H9 (cell line): Measurements from ENCODE around the gene CTNNAL1. TPM values are rescaled to one million over a fixed set of nuclear protein-coding genes. Genes with fewer than 3 reads are reported as not detected.

Experiments
- DNase-seq: peaks from one replicate; pipeline ENCODE4 v3.0.0-alpha.2; 2017
- H2AFZ ChIP-seq: one replicate; pipeline ENCODE4 v1.6.1; 2013; ENCODE audit warnings: mild to moderate bottlenecking, low read length, control low read depth, moderate library complexity
- H2AK5ac ChIP-seq: 2 replicates; pipeline ENCODE4 v1.6.1; 2013; ENCODE audit warnings: low read length, control low read depth, mixed read lengths; ENCODE audit not compliant: insufficient read length
- H2BK120ac ChIP-seq: one replicate; pipeline ENCODE4 v1.6.1; 2013; ENCODE audit warnings: low read depth, mild to moderate bottlenecking, low read length, control low read depth, inconsistent platforms; ENCODE audit not compliant: poor library complexity, severe bottlenecking
- H2BK12ac ChIP-seq: 2 replicates; pipeline ENCODE4 v1.6.1; 2013; ENCODE audit warnings: low read length, control low read depth, mixed read lengths, low read depth; ENCODE audit not compliant: insufficient read length
- H2BK15ac ChIP-seq: 2 replicates; pipeline ENCODE4 v1.6.1; 2013; ENCODE audit warnings: low read depth, low read length, control low read depth
- H2BK20ac ChIP-seq: one replicate; pipeline ENCODE4 v1.6.1; 2013; ENCODE audit warnings: low read depth, mild to moderate bottlenecking, low read length, control low read depth, inconsistent platforms; ENCODE audit not compliant: poor library complexity, severe bottlenecking
- H2BK5ac ChIP-seq: 2 replicates; pipeline ENCODE4 v1.6.1; 2013; ENCODE audit warnings: low read length, control low read depth, mixed read lengths; ENCODE audit not compliant: insufficient read length
- H3K14ac ChIP-seq: 2 replicates; pipeline ENCODE4 v1.6.1; 2013; ENCODE audit warnings: low read length, control low read depth; ENCODE audit not compliant: insufficient read depth
- H3K18ac ChIP-seq: 2 replicates; pipeline ENCODE4 v1.6.1; 2013; ENCODE audit warnings: low read depth, mild to moderate bottlenecking, mixed read lengths, low read length, control low read depth; ENCODE audit not compliant: insufficient read length
- H3K23ac ChIP-seq: 2 replicates; pipeline ENCODE4 v1.6.1; 2013; ENCODE audit warnings: low read length, control low read depth, mixed read lengths, low read depth; ENCODE audit not compliant: insufficient read length
- H3K23me2 ChIP-seq: 2 replicates; pipeline ENCODE4 v1.6.1; 2013; ENCODE audit warnings: low read depth, mild to moderate bottlenecking, mixed read lengths, low read length, control low read depth; ENCODE audit not compliant: insufficient read length, poor library complexity, severe bottlenecking
- H3K27ac ChIP-seq: 2 replicates; pipeline ENCODE4 v1.5.1; 2013; ENCODE audit warnings: low read length, control low read depth, mixed read lengths, low read depth; ENCODE audit not compliant: insufficient read length
- H3K27me3 ChIP-seq: 2 replicates; pipeline ENCODE4 v1.6.1; 2013; ENCODE audit warnings: low read length, control low read depth, inconsistent platforms; ENCODE audit not compliant: insufficient read depth
- H3K4ac ChIP-seq: 2 replicates; pipeline ENCODE4 v1.6.1; 2013; ENCODE audit warnings: low read depth, mild to moderate bottlenecking, control low read depth, inconsistent platforms, low read length, moderate library complexity
- H3K4me1 ChIP-seq: 2 replicates; pipeline ENCODE4 v1.6.1; 2013; ENCODE audit warnings: low read length, control low read depth, inconsistent platforms; ENCODE audit not compliant: insufficient read depth
- H3K4me2 ChIP-seq: 2 replicates; pipeline ENCODE4 v1.6.1; 2013; ENCODE audit warnings: low read length, control low read depth, mixed read lengths; ENCODE audit not compliant: insufficient read length, insufficient read depth
- H3K56ac ChIP-seq: 2 replicates; pipeline ENCODE4 v1.6.1; 2013; ENCODE audit warnings: low read depth, mild to moderate bottlenecking, mixed read lengths, low read length, control low read depth; ENCODE audit not compliant: insufficient read length
- H3K79me1 ChIP-seq: 2 replicates; pipeline ENCODE4 v1.6.1; 2013; ENCODE audit warnings: low read depth, mild to moderate bottlenecking, moderate library complexity, low read length, control low read depth, inconsistent platforms; ENCODE audit not compliant: insufficient read depth, poor library complexity, severe bottlenecking
- H3K79me2 ChIP-seq: 2 replicates; pipeline ENCODE4 v1.6.1; 2013; ENCODE audit warnings: low read length, control low read depth, inconsistent platforms; ENCODE audit not compliant: insufficient read depth
- H3K9ac ChIP-seq: 2 replicates; pipeline ENCODE4 v1.6.1; 2013; ENCODE audit warnings: low read length, control low read depth, mixed read lengths; ENCODE audit not compliant: insufficient read length; ENCODE audit errors: extremely low read depth
- H3K9me3 ChIP-seq: one replicate; pipeline ENCODE4 v1.6.1; 2013; ENCODE audit warnings: low read depth, low read length, inconsistent platforms; ENCODE audit not compliant: control insufficient read depth
- H3T11ph ChIP-seq: one replicate; pipeline ENCODE4 v1.6.1; 2013; ENCODE audit warnings: mild to moderate bottlenecking, low read length, control low read depth, inconsistent platforms
- H4K20me1 ChIP-seq: one replicate; pipeline ENCODE4 v1.6.1; 2013; ENCODE audit not compliant: control insufficient read depth, insufficient read length, insufficient read depth
- H4K5ac ChIP-seq: 2 replicates; pipeline ENCODE4 v1.6.1; 2013; ENCODE audit warnings: low read depth, mild to moderate bottlenecking, mixed read lengths, low read length, control low read depth; ENCODE audit not compliant: insufficient read length
- H4K8ac ChIP-seq: replicated peaks from 2 replicates; pipeline ENCODE4 v1.6.1; 2013; ENCODE audit warnings: low read length, control low read depth, mixed read lengths, low read depth; ENCODE audit not compliant: insufficient read length
- H4K91ac ChIP-seq: 2 replicates; pipeline ENCODE4 v1.6.1; 2013; ENCODE audit warnings: low read depth, mild to moderate bottlenecking, moderate library complexity, mixed read lengths, low read length, control low read depth; ENCODE audit not compliant: insufficient read length
- H3K27ac Mint-ChIP-seq, 3 experiments: 2 replicates in 2 of 3; 3 replicates in 1 of 3; pipeline ENCODE4 v1.8.0; 2020 to 2021; ENCODE audit warnings: mixed read lengths in 3 of 3, mild to moderate bottlenecking in 1 of 3, moderate library complexity in 1 of 3
- H3K27me3 Mint-ChIP-seq: 2 replicates; pipeline ENCODE4 v1.8.0; 2021; ENCODE audit warnings: low read depth, mild to moderate bottlenecking, moderate library complexity, mixed read lengths
- H3K36me3 Mint-ChIP-seq, 3 experiments: 2 replicates in 2 of 3; 3 replicates in 1 of 3; pipeline ENCODE4 v1.8.0; 2020 to 2021; ENCODE audit warnings: low read depth in 3 of 3, mixed read lengths in 3 of 3; ENCODE audit not compliant: insufficient read depth in 1 of 3
- H3K4me1 Mint-ChIP-seq, 2 experiments: 2 replicates each; pipeline ENCODE4 v1.8.0; 2020; ENCODE audit warnings: mixed read lengths in 2 of 2
- H3K4me3 Mint-ChIP-seq, 2 experiments: 2 replicates in 1 of 2; 3 replicates in 1 of 2; pipeline ENCODE4 v1.8.0; 2020 to 2021; ENCODE audit warnings: mild to moderate bottlenecking in 2 of 2, mixed read lengths in 2 of 2, moderate library complexity in 1 of 2
- H3K9me3 Mint-ChIP-seq, 2 experiments: 2 replicates in 1 of 2; 3 replicates in 1 of 2; pipeline ENCODE4 v1.8.0; 2020; ENCODE audit warnings: mild to moderate bottlenecking in 2 of 2, mixed read lengths in 2 of 2, moderate library complexity in 1 of 2
- CTCF ChIP-seq: fragments of 200-600 bp; sonication (generic); conservative IDR thresholded peaks from 3 replicates; pipeline ENCODE4 v1.8.0; 2021; ENCODE audit warnings: antibody characterized with exemption, mild to moderate bottlenecking
- WGBS: extraction: QIAGEN DNeasy Blood & Tissue Kit; methylation state at CpG from one replicate; pipeline ENCODE4 v1.1.7; 2013; ENCODE audit warnings: missing lambda C conversion rate, low lambda C conversion rate, mixed read lengths; ENCODE audit not compliant: insufficient read length; ENCODE audit errors: extremely low coverage; 5-methylcytosine and 5-hydroxymethylcytosine counted together
- total RNA-seq: library from RNA; stranded (reverse); gene quantifications from 2 replicates; pipeline ENCODE4 v1.2.1, GENCODE V29; 2021

Gene CTNNAL1
- total RNA-seq, 1 experiment from 2014 or later, result 52.9 TPM

GRCh38 chr9:109062543-109062942, 49.2 kb upstream of the CTNNAL1 start:
- Histone ChIP-seq H3K9me3 (no peaks in the 10 kb centered on the region), H3K4me2 (no peak overlapping the region), H3K79me2 (no peaks in the 10 kb centered on the region), H3K9ac (no peak overlapping the region), H4K20me1 (no peaks in the 10 kb centered on the region), H3K27ac (no peak overlapping the region), H3K23ac (no peak overlapping the region), H2BK15ac (no peak overlapping the region), H3K56ac (no peak overlapping the region), H2BK20ac (no peak overlapping the region), H3K4ac (no peak overlapping the region), H3K18ac (no peak overlapping the region), H2BK120ac (no peak overlapping the region), H3K23me2 (no peaks in the 10 kb centered on the region), H2AK5ac (no peak overlapping the region), H4K91ac (no peak overlapping the region), H3K14ac (no peak overlapping the region), H3K4me1 (no peaks in the 10 kb centered on the region), H3K27me3 (no peaks in the 10 kb centered on the region), H4K8ac (no peak overlapping the region), H2BK5ac (no peak overlapping the region), H4K5ac (no peak overlapping the region), H3K79me1 (no peaks in the 10 kb centered on the region), H2AFZ (no peak overlapping the region), H3T11ph (no peak overlapping the region), H2BK12ac (no peak overlapping the region)
- Mint-ChIP-seq H3K27ac (no peak overlapping the region), H3K36me3 (peaks cover 29 to 67% (median 62%) of the 10 kb centered on the region in 3 experiments; a peak in 6 of 7 replicates), H3K9me3 (no peaks in the 10 kb centered on the region), H3K4me1 (no peaks in the 10 kb centered on the region), H3K27me3 (no peaks in the 10 kb centered on the region), H3K4me3 (no peak overlapping the region)
- no CpG with 5 or more reads among the region's 6 CpGs for WGBS
- no peak for TF ChIP-seq CTCF
- no peak for DNase-seq
